Measurements from ENCODE around the gene PEX14.

GRCh38 chr1:10456661-10457060, 18.1 kb upstream of the PEX14 start:
- TF ChIP-seq PHB2 (IDR thresholded peaks at IDR 0.05; ENCODE audit: low read depth) (no peak), ZNF175 (CRISPR knock-in tag; IDR thresholded peaks at IDR 0.05; ENCODE audit: low read depth) (no peak), RHOXF2B (CRISPR knock-in tag; conservative IDR thresholded peaks at IDR 0.05) (no peak), ZBTB2 (IDR thresholded peaks at IDR 0.05) (no peak)
